MM.1S (cell line): ENCODE measurements around the gene PRKD1.

Experiments used
- CTCF ChIP-seq: fragments of 300-600 bp; sonication (generic); IDR thresholded peaks from 2 replicates; pipeline ENCODE4 v1.5.1; 2016; ENCODE audit warnings: antibody characterized with exemption, low read length, mixed read lengths
- EZH2 ChIP-seq: fragments of 300-600 bp; sonication (generic); optimal IDR thresholded peaks from 2 replicates; pipeline ENCODE3; 2017; ENCODE audit warnings: low read depth, mild to moderate bottlenecking, antibody characterized with exemption, low read length, mixed read lengths
- EZH2phosphoT487 ChIP-seq: fragments of 300-600 bp; sonication (generic); IDR thresholded peaks from 2 replicates; pipeline ENCODE4 v1.6.1; 2018; ENCODE audit warnings: antibody characterized with exemption, low read length

- no peak for TF ChIP-seq CTCF
- no peak for TF ChIP-seq EZH2
- TF ChIP-seq EZH2phosphoT487, result no peak
Measured at GRCh38 chr14:29734732-29735131, 192.9 kb downstream of the PRKD1 start.
